OCI-LY1 (cell line): ENCODE data around the gene MN1.
"Not testable (repeated sequence)": the region's sequence is repeated elsewhere in the genome, so short reads cannot be mapped to it uniquely, and the experiment has no call there.

Experiments
- H2AFZ ChIP-seq: fragments of 200-600 bp; sonication (generic), shearing (Covaris generic); 2 replicates; pipeline ENCODE4 v1.6.0; 2014; ENCODE audit warnings: antibody characterized with exemption, mild to moderate bottlenecking, low read length
- H3F3A ChIP-seq: fragments of 200-600 bp; sonication (generic), shearing (Covaris generic); 2 replicates; pipeline ENCODE4 v1.6.0; 2014; ENCODE audit warnings: mild to moderate bottlenecking, antibody characterized with exemption, low read length, moderate library complexity; ENCODE audit not compliant: insufficient read depth
- H3K27ac ChIP-seq: fragments of 200-600 bp; sonication (generic); 2 replicates; pipeline ENCODE4 v1.5.1; 2014; ENCODE audit warnings: low read length, mixed run types, mild to moderate bottlenecking, low read depth; ENCODE audit not compliant: poor library complexity, severe bottlenecking
- H3K27me3 ChIP-seq: fragments of 200-600 bp; sonication (generic); 2 replicates; pipeline ENCODE4 v1.6.0; 2014; ENCODE audit warnings: antibody characterized with exemption, mild to moderate bottlenecking, low read length, moderate library complexity; ENCODE audit not compliant: insufficient read depth
- H3K36me3 ChIP-seq: fragments of 200-600 bp; sonication (generic); 2 replicates; pipeline ENCODE4 v1.6.1; 2014; ENCODE audit warnings: mild to moderate bottlenecking, antibody characterized with exemption, low read length, moderate library complexity, mixed read lengths; ENCODE audit not compliant: insufficient read depth
- H3K4me1 ChIP-seq: fragments of 200-600 bp; sonication (generic); 2 replicates; pipeline ENCODE4 v1.5.1; 2014; ENCODE audit warnings: mild to moderate bottlenecking, low read length, moderate library complexity; ENCODE audit not compliant: insufficient read depth, severe bottlenecking
- H3K4me2 ChIP-seq: fragments of 200-600 bp; sonication (generic), shearing (Covaris generic); 2 replicates; pipeline ENCODE4 v1.6.1; 2014; ENCODE audit warnings: low read length
- H3K4me3 ChIP-seq: fragments of 200-600 bp; sonication (generic); 2 replicates; pipeline ENCODE4 v1.5.1; 2014; ENCODE audit warnings: low read length, low read depth, mild to moderate bottlenecking, mixed read lengths; ENCODE audit not compliant: poor library complexity, severe bottlenecking
- H3K79me2 ChIP-seq: fragments of 200-600 bp; shearing (Covaris generic); 2 replicates; pipeline ENCODE4 v1.6.1; 2016; ENCODE audit warnings: mixed run types, low read length, mixed read lengths; ENCODE audit not compliant: insufficient read depth
- H3K9ac ChIP-seq: fragments of 200-600 bp; sonication (generic), shearing (Covaris generic); 2 replicates; pipeline ENCODE4 v1.6.1; 2014; ENCODE audit warnings: mild to moderate bottlenecking, low read length, mixed read lengths
- H3K9me2 ChIP-seq: fragments of 200-600 bp; sonication (generic), shearing (Covaris generic); 2 replicates; pipeline ENCODE4 v1.6.1; 2014; ENCODE audit warnings: low read depth, mild to moderate bottlenecking, low read length, mixed read lengths
- H3K9me3 ChIP-seq: fragments of 200-600 bp; shearing (Covaris generic); 2 replicates; pipeline ENCODE4 v1.6.1; 2014; ENCODE audit warnings: low read length, mixed read lengths
- H4K20me1 ChIP-seq: fragments of 200-600 bp; sonication (generic), shearing (Covaris generic); 2 replicates; pipeline ENCODE4 v1.6.0; 2016; ENCODE audit warnings: mild to moderate bottlenecking, low read length; ENCODE audit not compliant: insufficient read depth
- EZH2 ChIP-seq: fragments of 200-600 bp; sonication (generic), shearing (Covaris generic); IDR thresholded peaks from 2 replicates; pipeline ENCODE4 v1.8.0; 2017; ENCODE audit warnings: borderline replicate concordance, mixed run types, mild to moderate bottlenecking, antibody characterized with exemption, low read length, moderate library complexity, mixed read lengths
- TF ChIP-seq, protein P1 (sequence below): fragments of 200-600 bp; sonication (generic), shearing (Covaris generic); IDR thresholded peaks from 2 replicates; pipeline ENCODE4 v1.5.1; 2017; ENCODE audit warnings: mild to moderate bottlenecking, antibody characterized with exemption, low read length, moderate library complexity, mixed read lengths

Gene MN1

DNA sequence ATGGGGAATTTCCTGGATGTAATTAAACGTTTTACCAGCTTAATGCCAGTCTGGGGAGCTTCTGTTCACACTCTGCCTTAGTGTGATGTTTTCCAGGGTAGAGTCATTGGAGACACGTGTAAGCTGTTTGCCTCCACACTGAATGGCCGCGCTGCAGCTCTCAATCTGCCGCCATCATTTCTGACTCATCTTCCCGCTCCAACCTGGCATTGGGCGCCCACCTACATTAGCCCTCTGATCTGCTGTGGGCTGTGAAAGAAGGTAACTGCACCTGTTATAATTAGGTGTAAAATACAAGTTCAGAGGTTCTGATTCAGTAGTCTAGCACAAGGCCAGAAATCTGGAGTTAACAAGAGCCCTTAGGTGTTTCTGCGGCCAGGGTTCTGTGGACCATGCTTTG is 54.6 kb downstream of the MN1 start:
- Histone ChIP-seq H2AFZ (no peak overlapping the region), H3K4me2 (no peak overlapping the region), H3K36me3 (no peaks in the 10 kb centered on the region), H3K79me2 (no peaks in the 10 kb centered on the region), H4K20me1 (no peaks in the 10 kb centered on the region), H3K9ac (no peak overlapping the region), H3K9me2 (no peaks in the 10 kb centered on the region), H3K4me3 (no peak overlapping the region), H3F3A (no peaks in the 10 kb centered on the region), H3K4me1 (no peaks in the 10 kb centered on the region), H3K27ac (no peak overlapping the region), H3K27me3 (no peaks in the 10 kb centered on the region), H3K9me3 (no peaks in the 10 kb centered on the region)
- TF ChIP-seq, protein P1, sequence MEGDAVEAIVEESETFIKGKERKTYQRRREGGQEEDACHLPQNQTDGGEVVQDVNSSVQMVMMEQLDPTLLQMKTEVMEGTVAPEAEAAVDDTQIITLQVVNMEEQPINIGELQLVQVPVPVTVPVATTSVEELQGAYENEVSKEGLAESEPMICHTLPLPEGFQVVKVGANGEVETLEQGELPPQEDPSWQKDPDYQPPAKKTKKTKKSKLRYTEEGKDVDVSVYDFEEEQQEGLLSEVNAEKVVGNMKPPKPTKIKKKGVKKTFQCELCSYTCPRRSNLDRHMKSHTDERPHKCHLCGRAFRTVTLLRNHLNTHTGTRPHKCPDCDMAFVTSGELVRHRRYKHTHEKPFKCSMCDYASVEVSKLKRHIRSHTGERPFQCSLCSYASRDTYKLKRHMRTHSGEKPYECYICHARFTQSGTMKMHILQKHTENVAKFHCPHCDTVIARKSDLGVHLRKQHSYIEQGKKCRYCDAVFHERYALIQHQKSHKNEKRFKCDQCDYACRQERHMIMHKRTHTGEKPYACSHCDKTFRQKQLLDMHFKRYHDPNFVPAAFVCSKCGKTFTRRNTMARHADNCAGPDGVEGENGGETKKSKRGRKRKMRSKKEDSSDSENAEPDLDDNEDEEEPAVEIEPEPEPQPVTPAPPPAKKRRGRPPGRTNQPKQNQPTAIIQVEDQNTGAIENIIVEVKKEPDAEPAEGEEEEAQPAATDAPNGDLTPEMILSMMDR: no peak
- no peak for TF ChIP-seq EZH2

DNA sequence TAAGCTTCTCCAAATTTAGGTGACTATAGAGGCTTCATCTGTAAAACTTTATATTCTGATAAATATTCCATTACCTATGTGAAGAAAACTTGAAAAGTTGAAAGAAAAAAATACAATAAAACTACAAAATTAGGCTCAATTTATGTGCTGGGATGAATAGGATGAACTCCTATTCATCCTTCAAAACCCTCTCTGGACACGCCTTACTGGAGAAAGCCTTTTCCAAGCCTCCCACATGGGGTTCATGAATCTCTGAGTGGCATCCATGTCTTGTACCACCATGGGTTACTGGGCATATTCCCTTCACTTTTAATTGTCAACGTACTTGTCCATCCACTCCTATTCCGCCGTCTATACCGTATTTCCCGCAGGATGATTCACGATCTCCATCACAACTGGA is 55.7 kb downstream of the MN1 start:
- no peak overlapping the region for H3K27ac ChIP-seq
- no peaks in the 10 kb centered on the region for H3F3A ChIP-seq
- H3K9ac ChIP-seq: no peak overlapping the region
- H3K4me1 ChIP-seq: no peaks in the 10 kb centered on the region
- no peak overlapping the region for H3K4me3 ChIP-seq
- no peak overlapping the region for H2AFZ ChIP-seq
- H4K20me1 ChIP-seq: no peaks in the 10 kb centered on the region
- no peaks in the 10 kb centered on the region for H3K9me3 ChIP-seq
- no peaks in the 10 kb centered on the region for H3K27me3 ChIP-seq
- no peaks in the 10 kb centered on the region for H3K9me2 ChIP-seq
- H3K36me3 ChIP-seq: no peaks in the 10 kb centered on the region
- H3K79me2 ChIP-seq: no peaks in the 10 kb centered on the region
- no peak overlapping the region for H3K4me2 ChIP-seq
- TF ChIP-seq EZH2: no peak
- TF ChIP-seq, protein P1: no peak

DNA sequence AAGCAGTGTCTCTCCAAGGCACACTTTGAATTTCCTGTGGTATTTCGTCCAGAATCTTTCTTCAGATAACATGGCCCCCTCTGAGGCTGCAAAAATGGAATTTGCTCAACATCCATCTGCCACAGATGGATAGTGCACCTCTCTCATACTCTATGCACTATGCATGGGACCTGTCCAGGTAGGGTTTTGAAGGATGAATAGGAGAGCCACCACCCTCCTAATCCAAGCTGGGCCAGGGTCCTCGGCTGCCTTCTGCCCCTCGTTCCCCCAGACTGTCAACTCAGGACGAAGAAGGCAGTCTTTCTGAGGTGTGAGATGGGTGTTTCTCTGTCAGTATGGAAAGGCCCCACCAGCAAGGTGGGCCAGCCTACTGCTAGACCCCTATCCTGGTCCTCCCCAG is 56.4 kb downstream of the MN1 start:
- Histone ChIP-seq H3K4me3 (no peak overlapping the region), H3K4me2 (no peak overlapping the region), H3K9me2 (no peaks in the 10 kb centered on the region), H2AFZ (no peak overlapping the region), H3K4me1 (no peaks in the 10 kb centered on the region), H4K20me1 (no peaks in the 10 kb centered on the region), H3K27ac (no peak overlapping the region), H3K27me3 (no peaks in the 10 kb centered on the region), H3K9ac (no peak overlapping the region), H3K36me3 (no peaks in the 10 kb centered on the region), H3K79me2 (no peaks in the 10 kb centered on the region), H3F3A (no peaks in the 10 kb centered on the region), H3K9me3 (no peaks in the 10 kb centered on the region)
- TF ChIP-seq, protein P1: no peak
- TF ChIP-seq EZH2: no peak

DNA sequence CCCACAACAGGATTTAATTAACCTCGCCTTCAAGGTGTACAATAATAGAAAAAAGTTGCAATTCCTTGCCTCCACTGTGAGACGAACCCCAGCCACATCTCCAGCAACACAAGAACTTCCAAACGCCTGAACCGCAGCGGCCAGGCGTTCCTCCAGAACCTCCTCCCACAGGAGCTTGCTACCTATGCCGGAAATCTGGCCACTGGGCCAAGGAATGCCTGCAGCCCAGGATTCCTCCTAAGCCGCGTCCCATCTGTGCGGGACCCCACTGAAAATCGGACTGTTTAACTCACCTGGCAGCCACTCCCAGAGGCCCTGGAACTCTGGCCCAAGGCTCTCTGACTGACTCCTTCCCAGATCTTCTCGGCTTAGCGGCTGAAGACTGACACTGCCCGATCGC is 57.5 kb downstream of the MN1 start:
- not testable (repeated sequence) for H3F3A ChIP-seq, H3K4me3 ChIP-seq, H3K4me2 ChIP-seq, H4K20me1 ChIP-seq, H3K36me3 ChIP-seq, H3K4me1 ChIP-seq, H2AFZ ChIP-seq, H3K79me2 ChIP-seq, H3K27me3 ChIP-seq, H3K9ac ChIP-seq, H3K9me2 ChIP-seq, H3K27ac ChIP-seq, H3K9me3 ChIP-seq
